Motor neuron (in vitro differentiated cells): ENCODE measurements around the gene EDARADD. TPM values are rescaled to one million over a fixed set of nuclear protein-coding genes. Genes with fewer than 3 reads are reported as not detected.
"Not testable (repeated sequence)": the region's sequence is repeated elsewhere in the genome, so short reads cannot be mapped to it uniquely, and the experiment has no call there.

Source experiments
- ATAC-seq, 8 experiments: fragments of 200-7000 bp; cut with Tn5 transposase; replicated peaks in 6 of 8; 2 replicates each; pipeline ENCODE4 v1.8.0; 2021; ENCODE audit warnings: mild to moderate bottlenecking in 8 of 8, moderate library complexity in 8 of 8
- H3K27ac ChIP-seq, 2 donors: fragments of 250-450 bp; sonication (Bioruptor Pico); 2 replicates each; pipeline ENCODE4 v1.9.0; 2021; ENCODE audit warnings: antibody characterized with exemption in 2 of 2, mild to moderate bottlenecking in 2 of 2, moderate library complexity in 1 of 2
- H3K4me1 ChIP-seq, 2 donors: fragments of 250-450 bp; sonication (Bioruptor Pico); replicated peaks in 1 of 2; 2 replicates each; pipeline ENCODE4 v1.6.1; 2021; ENCODE audit warnings: antibody characterized with exemption in 2 of 2, mild to moderate bottlenecking in 2 of 2, moderate library complexity in 1 of 2
- H3K4me3 ChIP-seq, 5 donors: fragments of 250-450 bp; sonication (Bioruptor Pico); 2 replicates each; pipeline ENCODE4 v1.9.0; 2021; ENCODE audit warnings: antibody characterized with exemption in 5 of 5, mild to moderate bottlenecking in 5 of 5, moderate library complexity in 4 of 5
- WGBS, 10 experiments: fragments of 450-650 bp; shearing (Covaris generic); methylation state at CpG; one replicate each; pipeline ENCODE4 v1.0.0; 2022; 5-methylcytosine and 5-hydroxymethylcytosine counted together
- in situ Hi-C, 9 experiments: fragments of 400-800 bp; cut with MboI; loops; one replicate each; pipeline ENCODE4 v1.15.0; 2021; ENCODE audit warnings: low sequenced_read_pairs in 9 of 9, low pct_unique_long_range_greater_than_20kb in 2 of 9; ENCODE audit not compliant: unreplicated experiment in 9 of 9
- total RNA-seq, 8 experiments: library from RNA; unstranded; fragments of 300-600 nt; gene quantifications; 2 replicates each; pipeline versions ENCODE4 v1.2.3 to v1.2.4, GENCODE V29; 2022

The EDARADD gene
- 1 to 10 TPM in 5 of 8 experiments, under 1 TPM in 1, not detected in 2; 0.52 to 3.8 (median 1.9) TPM for total RNA-seq

- ATAC-seq = no peak
- Histone ChIP-seq H3K4me1 (peaks cover 0 to 6% of the 10 kb centered on the region in 2 donors), H3K27ac (no peak within 1 kb of the TSS), H3K4me3 (peak within 1 kb of the TSS; percentile 61 to 78 (median 66))
- in situ Hi-C loops = no loop called here
- 61 to 93% (median 88%) methylated on average over 7 to 13 of the region's 13 CpGs for WGBS, 10 experiments
Measured at GRCh38 chr1:236393681-236394481, at the start of gene EDARADD. EDARADD (plus strand) TSS chr1:236394286; CDS start chr1:236394445, 159 bp downstream.

DNA sequence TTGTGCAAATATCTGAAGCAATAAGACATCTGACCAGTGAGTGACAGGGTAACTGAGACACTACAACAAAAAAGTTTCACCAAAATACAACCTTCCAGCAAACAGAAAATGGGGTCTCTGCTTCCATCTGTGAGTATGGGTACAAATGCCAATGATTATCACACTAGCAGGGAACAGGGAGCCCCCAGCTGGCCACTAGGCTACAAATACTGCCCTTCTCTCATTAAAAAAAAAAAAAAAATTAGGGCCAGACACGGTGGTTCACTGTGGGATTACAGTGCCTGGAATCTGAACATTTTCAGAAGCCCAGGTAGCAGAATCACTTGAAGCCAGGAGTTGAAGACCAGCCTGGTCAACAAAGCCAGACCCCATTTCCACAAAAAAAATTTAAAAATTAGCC is 48.4 kb upstream of the EDARADD start:
- in situ Hi-C loops = no loop called here
- ATAC-seq = peak in 1 of 8 experiments; percentile 50
- no peak overlapping the region for H3K27ac ChIP-seq
- peaks cover 0 to 4% of the 10 kb centered on the region in 2 donors for H3K4me1 ChIP-seq
- WGBS, 10 experiments = 0 to 63% (median 11%) methylated on average over 1 of the region's 1 CpG; no CpG with 5 or more reads in 5 of the 10 experiments
- no peak overlapping the region for H3K4me3 ChIP-seq

- ATAC-seq = no peak
- in situ Hi-C loops = no loop called here
- WGBS, 10 experiments = 40 to 97% (median 86%) methylated on average over 1 to 27 of the region's 31 CpGs; no CpG with 5 or more reads in 5 of the 10 experiments
- no peak overlapping the region for H3K27ac ChIP-seq
- H3K4me3 ChIP-seq = no peak overlapping the region
- no peaks in the 10 kb centered on the region for H3K4me1 ChIP-seq
Measured at GRCh38 chr1:236348071-236348470, 46.0 kb upstream of the EDARADD start.

DNA sequence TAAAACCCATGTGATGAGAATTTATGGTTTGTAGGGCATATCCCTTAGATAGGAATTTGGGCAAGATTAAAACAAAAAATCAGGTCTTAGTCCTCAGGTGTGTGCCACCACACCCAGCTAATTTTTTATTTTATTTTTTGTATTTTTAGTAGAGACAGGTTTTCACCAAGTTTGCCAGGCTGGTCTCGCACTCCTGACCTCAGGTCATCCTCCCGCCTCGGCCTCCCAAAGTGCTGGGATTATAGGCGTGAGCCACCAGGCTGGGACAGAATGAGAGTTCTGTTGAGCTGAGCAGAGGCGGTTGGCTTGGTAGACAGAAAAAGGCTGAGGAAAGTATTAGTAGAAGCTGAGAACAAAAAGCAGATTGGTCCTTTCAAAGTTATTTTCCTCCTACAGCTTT is 43.8 kb upstream of the EDARADD start:
- ATAC-seq = no peak
- H3K27ac ChIP-seq = no peak overlapping the region
- no peak overlapping the region for H3K4me3 ChIP-seq
- in situ Hi-C loops = no loop called here
- H3K4me1 ChIP-seq = no peaks in the 10 kb centered on the region
- WGBS, 10 experiments = 0 to 93% (median 88%) methylated on average over 1 to 5 of the region's 5 CpGs; no CpG with 5 or more reads in 3 of the 10 experiments

DNA sequence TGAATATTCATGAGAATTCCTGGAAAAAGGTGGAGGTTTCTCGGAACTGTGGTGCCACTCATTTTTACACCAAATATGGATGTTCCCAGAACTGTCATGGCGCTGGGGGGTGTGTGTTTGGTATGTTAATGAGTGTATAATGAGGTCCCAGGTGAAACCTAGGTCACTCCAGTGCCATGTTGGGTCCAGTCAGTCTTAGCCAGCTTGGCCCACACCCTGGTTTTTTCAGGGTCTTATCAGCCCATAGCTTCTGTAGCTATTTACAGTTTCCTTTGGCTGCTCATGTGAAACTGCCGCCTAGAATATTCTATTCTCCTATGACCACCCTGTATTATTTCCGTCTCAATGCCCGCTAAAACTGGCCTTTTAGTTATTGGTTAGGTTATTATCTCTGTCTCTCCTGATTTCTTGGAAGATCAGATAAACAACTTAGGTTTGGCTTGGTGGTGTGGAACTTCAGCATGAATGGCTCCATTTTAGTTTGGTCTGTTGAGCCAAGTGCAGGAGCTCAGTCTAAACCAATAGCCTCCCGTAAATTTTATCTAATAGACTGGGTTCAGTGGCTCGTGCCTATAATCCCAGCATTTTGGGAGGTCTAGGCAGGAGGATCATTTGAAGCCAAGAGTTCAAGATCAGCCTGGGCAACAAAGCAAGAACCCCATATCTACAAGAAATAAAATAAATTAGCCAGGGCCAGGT is 42.1 kb upstream of the EDARADD start:
- in situ Hi-C loops = no loop called here
- ATAC-seq = no peak
- Histone ChIP-seq H3K27ac (no peak overlapping the region), H3K4me1 (no peaks in the 10 kb centered on the region), H3K4me3 (no peak overlapping the region)
- 0 to 100% (median 74%) methylated on average over 1 to 7 of the region's 7 CpGs; no CpG with 5 or more reads in 1 of the 10 experiments for WGBS, 10 experiments

- ATAC-seq, in situ Hi-C loops, H3K4me1 ChIP-seq, H3K27ac ChIP-seq, H3K4me3 ChIP-seq: not testable (repeated sequence)
- WGBS, 10 experiments = 0 to 100% (median 98%) methylated on average over 1 to 4 of the region's 4 CpGs; no CpG with 5 or more reads in 5 of the 10 experiments
Measured at GRCh38 chr1:236352747-236353146, 41.3 kb upstream of the EDARADD start.

- in situ Hi-C loops = no loop called here
- Histone ChIP-seq H3K4me1 (no peaks in the 10 kb centered on the region), H3K4me3 (no peak overlapping the region), H3K27ac (no peak overlapping the region)
- WGBS, 10 experiments = 4 to 77% (median 61%) methylated on average over 3 to 4 of the region's 4 CpGs
- ATAC-seq = peak in 2 of 8 experiments; percentile 20 to 88
Measured at GRCh38 chr1:236353813-236354212, 40.3 kb upstream of the EDARADD start.

GRCh38 chr1:236354330-236355147 is 39.5 kb upstream of the EDARADD start:
- H3K27ac ChIP-seq = no peak overlapping the region
- WGBS, 10 experiments = 0 to 86% (median 64%) methylated on average over 1 to 4 of the region's 4 CpGs
- H3K4me1 ChIP-seq = no peaks in the 10 kb centered on the region
- peak in 2 of 8 experiments; percentile 7 to 33 for ATAC-seq
- in situ Hi-C loops = no loop called here
- H3K4me3 ChIP-seq = no peak overlapping the region

- in situ Hi-C loops = no loop called here
- 55 to 95% (median 82%) methylated on average over 1 to 2 of the region's 2 CpGs; no CpG with 5 or more reads in 4 of the 10 experiments for WGBS, 10 experiments
- H3K4me3 ChIP-seq = no peak overlapping the region
- no peak overlapping the region for H3K27ac ChIP-seq
- ATAC-seq = no peak
- no peaks in the 10 kb centered on the region for H3K4me1 ChIP-seq
Measured at GRCh38 chr1:236356141-236356540, 37.9 kb upstream of the EDARADD start.

DNA sequence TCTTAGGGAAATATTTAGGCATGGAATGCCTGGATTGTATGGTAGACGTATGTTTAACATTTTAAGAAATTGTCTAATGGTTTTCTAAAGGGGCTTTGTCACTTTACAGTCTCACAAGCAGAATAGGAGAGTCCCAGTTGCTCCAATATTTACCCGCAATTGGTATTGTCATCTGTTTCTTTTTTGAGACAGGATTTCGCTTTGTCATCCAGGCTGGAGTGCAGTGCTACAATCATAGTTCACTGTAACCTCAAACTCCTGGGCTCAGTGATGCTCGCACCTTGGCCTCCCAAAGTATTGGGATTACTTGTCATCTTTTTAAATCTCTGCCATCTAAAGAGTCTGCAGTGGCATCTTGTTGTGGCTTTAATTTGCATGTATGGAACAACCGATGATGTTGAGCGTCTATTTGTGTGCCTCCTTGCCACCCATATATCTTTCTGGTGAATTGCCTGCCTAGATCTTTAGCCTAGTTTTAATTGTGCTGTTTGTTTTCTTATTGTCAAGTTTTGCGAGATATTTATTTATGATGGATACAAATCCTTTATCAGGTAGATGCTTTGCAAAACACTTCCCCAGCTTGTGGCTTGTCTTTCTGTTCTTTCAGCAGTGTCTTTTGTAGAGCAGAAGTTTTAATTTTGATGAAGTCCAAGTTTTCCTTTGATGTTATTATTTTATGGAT is 32.0 kb upstream of the EDARADD start:
- in situ Hi-C loops = no loop called here
- 14 to 90% (median 86%) methylated on average over 2 to 7 of the region's 7 CpGs for WGBS, 10 experiments
- Histone ChIP-seq H3K27ac (no peak overlapping the region), H3K4me1 (no peaks in the 10 kb centered on the region), H3K4me3 (no peak overlapping the region)
- ATAC-seq = no peak

GRCh38 chr1:236363237-236363636 is 30.8 kb upstream of the EDARADD start:
- ATAC-seq = no peak
- no peak overlapping the region for H3K27ac ChIP-seq
- WGBS, 10 experiments = 0 to 100% (median 69%) methylated on average over 1 to 5 of the region's 5 CpGs; no CpG with 5 or more reads in 1 of the 10 experiments
- H3K4me1 ChIP-seq = no peaks in the 10 kb centered on the region
- in situ Hi-C loops = no loop called here
- H3K4me3 ChIP-seq = no peak overlapping the region

DNA sequence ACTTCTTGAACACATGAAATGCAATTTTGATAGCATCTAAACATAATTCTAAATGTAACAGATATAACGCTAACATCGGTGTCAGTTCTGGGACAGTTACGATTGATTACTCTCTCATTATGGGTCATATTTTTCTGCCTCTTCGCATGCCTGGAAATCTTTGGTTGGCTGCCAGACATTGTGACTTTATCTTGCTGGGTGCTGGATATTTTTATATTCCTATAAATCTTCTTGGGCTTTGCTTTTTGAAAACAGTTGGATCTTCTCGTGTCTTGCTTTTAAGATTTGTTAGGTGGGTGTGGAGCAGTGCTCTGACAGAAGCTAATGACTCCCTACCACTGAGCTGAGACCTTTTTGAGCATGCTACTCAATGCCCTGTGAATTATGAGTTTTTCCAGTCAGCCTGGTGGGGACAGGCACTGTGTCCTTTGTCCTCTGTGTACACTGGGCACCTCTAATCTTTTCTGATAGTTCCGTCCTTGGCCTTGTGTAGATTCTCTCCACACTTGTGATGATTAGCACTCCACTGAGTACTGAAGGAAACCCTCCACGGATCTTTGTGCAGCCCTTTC is 28.0 kb upstream of the EDARADD start:
- in situ Hi-C loops = no loop called here
- peak in 3 of 8 experiments; percentile 88 to 95 (median 95) for ATAC-seq
- no peak overlapping the region for H3K4me3 ChIP-seq
- 31 to 96% (median 73%) methylated on average over 1 to 7 of the region's 7 CpGs for WGBS, 10 experiments
- H3K27ac ChIP-seq = no peak overlapping the region
- no peaks in the 10 kb centered on the region for H3K4me1 ChIP-seq
